ENCODE results near the gene SMIM28. TPM values are rescaled to one million over a fixed set of nuclear protein-coding genes. Genes with fewer than 3 reads are reported as not detected.

SMIM28 gene
- total and polyA plus RNA-seq, 2 donors (not counting 3 experiments of a cell fraction or from before 2014, with no cell fraction given) = not detected

GRCh38 chr6:138403324-138403800, 25.7 kb downstream of the SMIM28 start:
- peak overlapping the region; percentile 92 for H2AFZ ChIP-seq (ENCODE audit: low read depth, low read length)
- BruUV-seq (replicated peaks) = TSS peak; percentile 87
- no peak for FAIRE-seq

More at GRCh38 chr6:138403324-138403800, 25.7 kb downstream of the SMIM28 start:
- TF ChIP-seq CTCF (IDR thresholded peaks at IDR 0.05; ENCODE audit: extremely low read depth in 1 of 2, insufficient read depth in 1 of 2, low read depth in 1 of 2, low read length in 2 of 2) (peak; percentile 23 to 68), JUN (IDR thresholded peaks at IDR 0.05; ENCODE audit: borderline replicate concordance, insufficient read depth, insufficient read length, low read depth) (no peak)
- Histone ChIP-seq H3K9me1 (replicated peaks; ENCODE audit: control insufficient read depth, extremely low read depth, insufficient read depth, low read length) (no peaks in the 10 kb centered on the region), H3K79me2 (ENCODE audit: control insufficient read depth, insufficient read depth, low read length) (peaks cover 4% of the 10 kb centered on the region), H3K9ac (replicated peaks; ENCODE audit: extremely low read depth, insufficient read depth, low read length) (peak overlapping the region; percentile 80), H3K27me3 (ENCODE audit: control insufficient read depth in 2 of 2, insufficient read depth in 2 of 2, low read length in 2 of 2) (no peaks in the 10 kb centered on the region), H4K20me1 (replicated peaks; ENCODE audit: control insufficient read depth, extremely low read depth, insufficient read depth, low read length) (no peaks in the 10 kb centered on the region), H3K4me3 (replicated peaks in 1 of 3; ENCODE audit: insufficient read depth in 1 of 3, low read depth in 1 of 3, low read length in 3 of 3) (peak overlapping the region; percentile 51 to 78 (median 76)), H3K4me1 (ENCODE audit: control insufficient read depth, extremely low read depth, insufficient read depth, low read length) (peaks cover 11% of the 10 kb centered on the region), H3K27ac (ENCODE audit: insufficient read depth, low read depth, low read length) (peak overlapping the region; percentile 76), H3K9me3 (replicated peaks; ENCODE audit: control insufficient read depth, insufficient read depth, low read length) (no peaks in the 10 kb centered on the region), H3K36me3 (ENCODE audit: control insufficient read depth in 2 of 2, extremely low read depth in 1 of 2, insufficient read depth in 2 of 2, low read length in 2 of 2) (peaks cover 3 to 8% of the 10 kb centered on the region in 2 experiments), H3K4me2 (ENCODE audit: insufficient read depth, low read length) (peak overlapping the region; percentile 78)
- POLR2A ChIA-PET = interaction anchor here (0.6 kb wide), 1 partner anchor 296 kb away, joined by 4 read pairs; no protein-coding TSS in a partner anchor
- dilution Hi-C loops (cut with MboI; ENCODE audit: extremely low pct_ligation_motif_present, low sequenced_read_pairs) (no loop called here), intact Hi-C loops (cut with micrococcal nuclease) (no loop called here)
- no peak for DNase-seq (ENCODE audit: low read depth, low spot score)
- CTCF ChIA-PET = interaction anchor here (1.0 to 5.2 kb wide), 8 partner anchors 9 to 403 kb away, joined by 3 to 50 read pairs (median 3); partner anchors contain the start of gene SMIM28
